HG02588 (cell line): ENCODE data around the gene MLC1.

Source experiments
- ATAC-seq: cut with Tn5 transposase; IDR thresholded peaks from one replicate; pipeline ENCODE4 v1.9.1; 2021; ENCODE audit warnings: mild to moderate bottlenecking, moderate library complexity; ENCODE audit not compliant: unreplicated experiment

Gene MLC1

GRCh38 chr22:50039669-50040443 lies 45.4 kb downstream of the MLC1 start:
- no peak for ATAC-seq

GRCh38 chr22:50035976-50036724 lies 49.1 kb downstream of the MLC1 start:
- ATAC-seq, result no peak

- no peak for ATAC-seq
Observed at GRCh38 chr22:50035131-50035881, 49.9 kb downstream of the MLC1 start.

- no peak for ATAC-seq
Observed at GRCh38 chr22:50034126-50035081, 50.8 kb downstream of the MLC1 start.

GRCh38 chr22:50032941-50033601 lies 52.2 kb downstream of the MLC1 start:
- no peak for ATAC-seq

- no peak for ATAC-seq
Observed at GRCh38 chr22:50032109-50032871, 52.9 kb downstream of the MLC1 start.

GRCh38 chr22:50031189-50032091 lies 53.8 kb downstream of the MLC1 start:
- no peak for ATAC-seq

GRCh38 chr22:50030297-50031188 lies 54.7 kb downstream of the MLC1 start:
- ATAC-seq, result no peak

- no peak for ATAC-seq
Observed at GRCh38 chr22:50027639-50028537, 57.3 kb downstream of the MLC1 start.

GRCh38 chr22:50025993-50026392 lies 59.2 kb downstream of the MLC1 start:
- ATAC-seq, result no peak

GRCh38 chr22:50022171-50022819 lies 62.9 kb downstream of the MLC1 start:
- ATAC-seq, result no peak

GRCh38 chr22:50020606-50021005 lies 64.6 kb downstream of the MLC1 start:
- ATAC-seq, result no peak

- no peak for ATAC-seq
Observed at GRCh38 chr22:50019316-50019715, 65.9 kb downstream of the MLC1 start.

- no peak for ATAC-seq
Observed at GRCh38 chr22:50018608-50019285, 66.5 kb downstream of the MLC1 start.

GRCh38 chr22:50017701-50018224 lies 67.5 kb downstream of the MLC1 start:
- no peak for ATAC-seq
